Activated naive CD4-positive, alpha-beta T cell treated with anti-CD3 and anti-CD28 coated beads, Interleukin-2, amount 50 U/mL, for 24 hours (primary cell): ENCODE data around the gene PCDHGA2.
A peak's percentile ranks its signal among the peaks of the same experiment; 100 is the strongest.
"Not testable (repeated sequence)": the region's sequence is repeated elsewhere in the genome, so short reads cannot be mapped to it uniquely, and the experiment has no call there.

Experiments
- H3K27ac Mint-ChIP-seq: one replicate; pipeline ENCODE4 v1.8.0; 2021; ENCODE audit warnings: mild to moderate bottlenecking, mixed read lengths
- H3K27me3 Mint-ChIP-seq: one replicate; pipeline ENCODE4 v1.8.0; 2021; ENCODE audit warnings: mixed read lengths
- H3K36me3 Mint-ChIP-seq: one replicate; pipeline ENCODE4 v1.8.0; 2021; ENCODE audit warnings: mixed read lengths
- H3K4me1 Mint-ChIP-seq: one replicate; pipeline ENCODE4 v1.8.0; 2021; ENCODE audit warnings: mixed read lengths
- H3K4me3 Mint-ChIP-seq: one replicate; pipeline ENCODE4 v1.8.0; 2021; ENCODE audit warnings: mild to moderate bottlenecking, mixed read lengths
- H3K9me3 Mint-ChIP-seq: one replicate; pipeline ENCODE4 v1.8.0; 2021; ENCODE audit warnings: mixed read lengths

The PCDHGA2 gene

GRCh38 chr5:141338538-141339306, at the start of gene PCDHGA2:
PCDHGA2 (plus strand) TSS chr5:141338760.
- Mint-ChIP-seq H3K4me1 (no peaks in the 10 kb centered on the region), H3K27ac (no peak within 1 kb of the TSS), H3K9me3 (peaks cover 52% of the 10 kb centered on the region), H3K4me3 (no peak within 1 kb of the TSS), H3K27me3 (peaks cover 69% of the 10 kb centered on the region), H3K36me3 (peaks cover 33% of the 10 kb centered on the region)

- Mint-ChIP-seq H3K9me3 (peaks cover 29% of the 10 kb centered on the region), H3K27ac (no peak overlapping the region), H3K4me1 (no peaks in the 10 kb centered on the region), H3K27me3 (no peaks in the 10 kb centered on the region), H3K36me3 (peaks cover 46% of the 10 kb centered on the region), H3K4me3 (no peak overlapping the region)
These were observed 40.2 kb upstream of the PCDHGA2 start for GRCh38 chr5:141298376-141298775.

- no peak within 1 kb of the TSS for H3K27ac Mint-ChIP-seq
- H3K9me3 Mint-ChIP-seq, result peaks cover 24% of the 10 kb centered on the region
- no peak within 1 kb of the TSS for H3K4me3 Mint-ChIP-seq
- peaks cover 33% of the 10 kb centered on the region for H3K36me3 Mint-ChIP-seq
- no peaks in the 10 kb centered on the region for H3K27me3 Mint-ChIP-seq
- no peaks in the 10 kb centered on the region for H3K4me1 Mint-ChIP-seq
These were observed 34.8 kb upstream of the PCDHGA2 start, which contains the start of gene SLC25A2 for GRCh38 chr5:141303756-141304155. SLC25A2 (minus strand) TSS chr5:141304049; CDS start chr5:141303865, 184 bp downstream.

- no peak overlapping the region for H3K27ac Mint-ChIP-seq
These were observed 31.9 kb upstream of the PCDHGA2 start for GRCh38 chr5:141306630-141307029.

GRCh38 chr5:141313711-141314110, 24.8 kb upstream of the PCDHGA2 start:
- Mint-ChIP-seq H3K27ac (no peak overlapping the region), H3K4me1 (peaks cover 12% of the 10 kb centered on the region), H3K9me3 (peaks cover 33% of the 10 kb centered on the region), H3K4me3 (no peak overlapping the region), H3K27me3 (no peaks in the 10 kb centered on the region), H3K36me3 (peaks cover 51% of the 10 kb centered on the region)

More at GRCh38 chr5:141306630-141307029, 31.9 kb upstream of the PCDHGA2 start:
- Mint-ChIP-seq H3K4me3 (no peak overlapping the region), H3K27me3 (no peaks in the 10 kb centered on the region), H3K9me3 (peaks cover 22% of the 10 kb centered on the region), H3K36me3 (peaks cover 34% of the 10 kb centered on the region), H3K4me1 (no peaks in the 10 kb centered on the region)

- Mint-ChIP-seq H3K36me3 (peaks cover 65% of the 10 kb centered on the region), H3K4me1 (peaks cover 32% of the 10 kb centered on the region), H3K9me3 (peaks cover 50% of the 10 kb centered on the region)
- H3K27ac Mint-ChIP-seq, H3K27me3 Mint-ChIP-seq, H3K4me3 Mint-ChIP-seq: not testable (repeated sequence)
These were observed 21.6 kb upstream of the PCDHGA2 start for GRCh38 chr5:141316963-141317362.

GRCh38 chr5:141319202-141319601, 19.4 kb upstream of the PCDHGA2 start:
- Mint-ChIP-seq H3K4me1 (peaks cover 32% of the 10 kb centered on the region), H3K27ac (peak overlapping the region; percentile 59), H3K4me3 (peak overlapping the region; percentile 96), H3K9me3 (peaks cover 47% of the 10 kb centered on the region), H3K27me3 (no peaks in the 10 kb centered on the region), H3K36me3 (peaks cover 56% of the 10 kb centered on the region)

GRCh38 chr5:141319699-141320098, 18.9 kb upstream of the PCDHGA2 start:
- H3K4me3 Mint-ChIP-seq, result peak overlapping the region; percentile 96
- H3K36me3 Mint-ChIP-seq, result peaks cover 55% of the 10 kb centered on the region
- H3K4me1 Mint-ChIP-seq, result peaks cover 32% of the 10 kb centered on the region
- H3K27ac Mint-ChIP-seq, result peak overlapping the region; percentile 59
- peaks cover 1% of the 10 kb centered on the region for H3K27me3 Mint-ChIP-seq
- H3K9me3 Mint-ChIP-seq, result peaks cover 44% of the 10 kb centered on the region

- Mint-ChIP-seq H3K27ac (peak within 1 kb of the TSS; percentile 99), H3K4me1 (peaks cover 30% of the 10 kb centered on the region), H3K9me3 (peaks cover 36% of the 10 kb centered on the region), H3K27me3 (peaks cover 2% of the 10 kb centered on the region), H3K4me3 (peak within 1 kb of the TSS; percentile 96), H3K36me3 (peaks cover 48% of the 10 kb centered on the region)
These were observed 18.1 kb upstream of the PCDHGA2 start, which contains the start of gene TAF7 for GRCh38 chr5:141320225-141321169. TAF7 (minus strand) TSS chr5:141320784; CDS start chr5:141320044, 740 bp downstream.

GRCh38 chr5:141322261-141322660, 16.3 kb upstream of the PCDHGA2 start:
- Mint-ChIP-seq H3K36me3 (peaks cover 49% of the 10 kb centered on the region), H3K27me3 (peaks cover 12% of the 10 kb centered on the region)

GRCh38 chr5:141326088-141326854, 12.3 kb upstream of the PCDHGA2 start:
- H3K4me3 Mint-ChIP-seq, result peak overlapping the region; percentile 96
- peaks cover 29% of the 10 kb centered on the region for H3K36me3 Mint-ChIP-seq
- peaks cover 35% of the 10 kb centered on the region for H3K27me3 Mint-ChIP-seq
- H3K9me3 Mint-ChIP-seq, result peaks cover 16% of the 10 kb centered on the region
- H3K4me1 Mint-ChIP-seq, result peaks cover 5% of the 10 kb centered on the region
- peak overlapping the region; percentile 92 for H3K27ac Mint-ChIP-seq

More at GRCh38 chr5:141322261-141322660, 16.3 kb upstream of the PCDHGA2 start:
- H3K27ac Mint-ChIP-seq, result no peak overlapping the region
- H3K4me3 Mint-ChIP-seq, result peak overlapping the region; percentile 30
- H3K4me1 Mint-ChIP-seq, result peaks cover 33% of the 10 kb centered on the region
- H3K9me3 Mint-ChIP-seq, result peaks cover 33% of the 10 kb centered on the region

- no peak overlapping the region for H3K4me3 Mint-ChIP-seq
- peaks cover 26% of the 10 kb centered on the region for H3K36me3 Mint-ChIP-seq
- peaks cover 5% of the 10 kb centered on the region for H3K4me1 Mint-ChIP-seq
- peaks cover 9% of the 10 kb centered on the region for H3K9me3 Mint-ChIP-seq
- peaks cover 46% of the 10 kb centered on the region for H3K27me3 Mint-ChIP-seq
- H3K27ac Mint-ChIP-seq, result no peak overlapping the region
These were observed 10.3 kb upstream of the PCDHGA2 start for GRCh38 chr5:141328231-141328630.

GRCh38 chr5:141330299-141331080, 8.1 kb upstream of the PCDHGA2 start, which contains the start of gene PCDHGA1:
PCDHGA1 (plus strand) TSS chr5:141330514.
- Mint-ChIP-seq H3K4me1 (peaks cover 5% of the 10 kb centered on the region), H3K27me3 (peaks cover 59% of the 10 kb centered on the region), H3K9me3 (peaks cover 20% of the 10 kb centered on the region), H3K36me3 (peaks cover 37% of the 10 kb centered on the region), H3K4me3 (no peak within 1 kb of the TSS), H3K27ac (no peak within 1 kb of the TSS)

- H3K27ac Mint-ChIP-seq, H3K4me3 Mint-ChIP-seq, H3K4me1 Mint-ChIP-seq: not testable (repeated sequence)
- peaks cover 39% of the 10 kb centered on the region for H3K36me3 Mint-ChIP-seq
- H3K27me3 Mint-ChIP-seq, result peaks cover 63% of the 10 kb centered on the region
- peaks cover 38% of the 10 kb centered on the region for H3K9me3 Mint-ChIP-seq
These were observed 6.0 kb upstream of the PCDHGA2 start for GRCh38 chr5:141332571-141332970.
